HL-60 (cell line): Measurements from ENCODE around the gene TRABD2B.

ENCODE experiments used
- DNase-seq, 2 experiments: peaks; one replicate each; pipeline ENCODE4 v3.0.0-alpha.2; 2010 to 2020; ENCODE audit warnings: low read depth in 1 of 2, low spot score in 1 of 2
- H3K27ac ChIP-seq: fragments of 250-450 bp; sonication (Bioruptor Pico); replicated peaks from 2 replicates; pipeline ENCODE4 v1.5.1; 2020; ENCODE audit warnings: mild to moderate bottlenecking, moderate library complexity
- H3K27me3 ChIP-seq: fragments of 250-450 bp; sonication (Bioruptor Pico); 2 replicates; pipeline ENCODE4 v1.5.1; 2021; ENCODE audit warnings: mild to moderate bottlenecking, moderate library complexity; ENCODE audit not compliant: insufficient read depth, poor library complexity, severe bottlenecking
- H3K4me3 ChIP-seq: replicated peaks from 2 replicates; pipeline ENCODE4 v1.5.1; 2011; ENCODE audit warnings: mild to moderate bottlenecking, control low read depth, low read length; ENCODE audit not compliant: insufficient read depth
- CTCF ChIP-seq: IDR thresholded peaks from one replicate; pipeline ENCODE4 v1.5.1; 2011; ENCODE audit warnings: low read length, control low read depth, inconsistent platforms; ENCODE audit not compliant: insufficient read depth
- GABPA ChIP-seq: IDR thresholded peaks from 2 replicates; pipeline ENCODE4 v1.6.1; 2012; ENCODE audit warnings: low read depth
- POLR2AphosphoS5 ChIP-seq: IDR thresholded peaks from 2 replicates; pipeline ENCODE4 v1.6.1; 2012; ENCODE audit warnings: low read depth
- REST ChIP-seq: IDR thresholded peaks from 2 replicates; pipeline ENCODE4 v1.6.1; 2012; ENCODE audit warnings: low read depth; ENCODE audit not compliant: insufficient replicate concordance
- SPI1 ChIP-seq: IDR thresholded peaks from 2 replicates; pipeline ENCODE4 v1.6.1; 2012; ENCODE audit warnings: low read depth, mild to moderate bottlenecking, borderline replicate concordance

The TRABD2B gene

GRCh38 chr1:47830021-47830420 is 167.2 kb downstream of the TRABD2B start:
- H3K4me3 ChIP-seq, result no peak overlapping the region
- no peak overlapping the region for H3K27ac ChIP-seq
- no peak for DNase-seq
- no peaks in the 10 kb centered on the region for H3K27me3 ChIP-seq
- no peak for TF ChIP-seq CTCF
- TF ChIP-seq POLR2AphosphoS5, result no peak
- no peak for TF ChIP-seq SPI1
- TF ChIP-seq REST, result no peak
- TF ChIP-seq GABPA, result no peak

- Histone ChIP-seq H3K4me3 (no peak overlapping the region), H3K27ac (no peak overlapping the region), H3K27me3 (no peaks in the 10 kb centered on the region)
- no peak for DNase-seq
- TF ChIP-seq GABPA (no peak), CTCF (no peak), POLR2AphosphoS5 (no peak), SPI1 (no peak), REST (no peak)
Observed at GRCh38 chr1:47828978-47829377, 168.2 kb downstream of the TRABD2B start.

- H3K4me3 ChIP-seq, result no peak overlapping the region
- TF ChIP-seq POLR2AphosphoS5 (no peak), REST (no peak), CTCF (no peak), GABPA (no peak), SPI1 (no peak)
- H3K27ac ChIP-seq, result no peak overlapping the region
- no peaks in the 10 kb centered on the region for H3K27me3 ChIP-seq
- DNase-seq, result no peak
Observed at GRCh38 chr1:47827109-47827508, 170.1 kb downstream of the TRABD2B start.
